Glutamatergic neuron (in vitro differentiated cells): ENCODE data around the gene FH. TPM values are rescaled to one million over a fixed set of nuclear protein-coding genes. Genes with fewer than 3 reads are reported as not detected.

Experiments
- DNase-seq: peaks from one replicate; pipeline ENCODE4 v3.0.0; 2022
- H3K27ac Mint-ChIP-seq: one replicate; pipeline ENCODE4 v1.8.0; 2020; ENCODE audit warnings: mild to moderate bottlenecking, mixed read lengths, inconsistent platforms; ENCODE audit not compliant: unreplicated experiment
- H3K27me3 Mint-ChIP-seq: one replicate; pipeline ENCODE4 v1.8.0; 2020; ENCODE audit warnings: mild to moderate bottlenecking, moderate library complexity, mixed read lengths, inconsistent platforms; ENCODE audit not compliant: unreplicated experiment
- H3K36me3 Mint-ChIP-seq: one replicate; pipeline ENCODE4 v1.8.0; 2020; ENCODE audit warnings: mild to moderate bottlenecking, mixed read lengths, inconsistent platforms; ENCODE audit not compliant: unreplicated experiment
- H3K4me1 Mint-ChIP-seq: one replicate; pipeline ENCODE4 v1.8.0; 2020; ENCODE audit warnings: mild to moderate bottlenecking, low read depth, mixed read lengths, inconsistent platforms; ENCODE audit not compliant: unreplicated experiment
- H3K4me3 Mint-ChIP-seq: one replicate; pipeline ENCODE4 v1.8.0; 2020; ENCODE audit warnings: mild to moderate bottlenecking, mixed read lengths, inconsistent platforms; ENCODE audit not compliant: unreplicated experiment
- H3K9me3 Mint-ChIP-seq: one replicate; pipeline ENCODE4 v1.8.0; 2020; ENCODE audit warnings: mild to moderate bottlenecking, moderate library complexity, mixed read lengths, inconsistent platforms; ENCODE audit not compliant: unreplicated experiment
- CTCF ChIP-seq: fragments of 200-600 bp; sonication (generic); IDR thresholded peaks from one replicate; pipeline ENCODE4 v1.5.0; 2021; ENCODE audit not compliant: partially characterized antibody, unreplicated experiment
- total RNA-seq: library from RNA; stranded (reverse); fragmentation: NEBNext Ultra II Directional; extraction: Animal tissue kit (Norgen Biotek cat#: 25700); gene quantifications from one replicate; pipeline ENCODE4 v1.2.1, GENCODE V29; 2021; ENCODE audit not compliant: unreplicated experiment

FH gene
- total RNA-seq, 1 donor from 2014 or later: 51.0 TPM

GRCh38 chr1:241485145-241485544 is 34.4 kb downstream of the FH start:
- Mint-ChIP-seq H3K27ac (no peak overlapping the region), H3K4me1 (no peaks in the 10 kb centered on the region), H3K27me3 (no peaks in the 10 kb centered on the region), H3K4me3 (no peak overlapping the region), H3K36me3 (peaks cover 9% of the 10 kb centered on the region), H3K9me3 (peaks cover 2% of the 10 kb centered on the region)
- no peak for TF ChIP-seq CTCF
- no peak for DNase-seq

- H3K4me1 Mint-ChIP-seq: no peaks in the 10 kb centered on the region
- no peak overlapping the region for H3K4me3 Mint-ChIP-seq
- H3K9me3 Mint-ChIP-seq: peaks cover 2% of the 10 kb centered on the region
- DNase-seq: no peak
- TF ChIP-seq CTCF: no peak
- no peaks in the 10 kb centered on the region for H3K27me3 Mint-ChIP-seq
- H3K36me3 Mint-ChIP-seq: peaks cover 9% of the 10 kb centered on the region
- no peak overlapping the region for H3K27ac Mint-ChIP-seq
Measured at GRCh38 chr1:241482761-241483250, 36.7 kb downstream of the FH start.

GRCh38 chr1:241479294-241479693 is 40.3 kb downstream of the FH start:
- Mint-ChIP-seq H3K9me3 (no peaks in the 10 kb centered on the region), H3K4me3 (no peak overlapping the region), H3K36me3 (no peaks in the 10 kb centered on the region), H3K27ac (no peak overlapping the region), H3K4me1 (no peaks in the 10 kb centered on the region), H3K27me3 (no peaks in the 10 kb centered on the region)
- no peak for DNase-seq
- TF ChIP-seq CTCF: no peak

GRCh38 chr1:241475671-241476070 is 43.9 kb downstream of the FH start:
- H3K4me1 Mint-ChIP-seq: peaks cover 7% of the 10 kb centered on the region
- H3K27me3 Mint-ChIP-seq: no peaks in the 10 kb centered on the region
- no peak for DNase-seq
- H3K36me3 Mint-ChIP-seq: no peaks in the 10 kb centered on the region
- H3K9me3 Mint-ChIP-seq: peaks cover 1% of the 10 kb centered on the region
- H3K27ac Mint-ChIP-seq: no peak overlapping the region
- TF ChIP-seq CTCF: no peak
- H3K4me3 Mint-ChIP-seq: no peak overlapping the region

GRCh38 chr1:241473026-241473425 is 46.5 kb downstream of the FH start:
- H3K4me1 Mint-ChIP-seq: peaks cover 16% of the 10 kb centered on the region
- H3K27me3 Mint-ChIP-seq: no peaks in the 10 kb centered on the region
- peaks cover 1% of the 10 kb centered on the region for H3K9me3 Mint-ChIP-seq
- H3K36me3 Mint-ChIP-seq: no peaks in the 10 kb centered on the region
- H3K27ac Mint-ChIP-seq: no peak overlapping the region
- H3K4me3 Mint-ChIP-seq: no peak overlapping the region
- DNase-seq: no peak
- no peak for TF ChIP-seq CTCF
